Transverse colon (tissue), 4 donors: ENCODE data around the gene WDR5B.
A peak's percentile ranks its signal among the peaks of the same experiment; 100 is the strongest.
"Not testable (repeated sequence)": the region's sequence is repeated elsewhere in the genome, so short reads cannot be mapped to it uniquely, and the experiment has no call there.

ENCODE experiments used
- EP300 ChIP-seq: sonication (generic); formaldehyde crosslinking; IDR thresholded peaks from one replicate; pipeline ENCODE4 v1.6.1; 2017; ENCODE audit warnings: antibody characterized with exemption, low read depth
- POLR2A ChIP-seq: fragments of 450-650 bp; IDR thresholded peaks from one replicate; pipeline ENCODE4 v1.6.1; 2016; ENCODE audit warnings: antibody characterized with exemption, mild to moderate bottlenecking, moderate library complexity
- POLR2AphosphoS5 ChIP-seq, 3 donors: sonication (generic); formaldehyde crosslinking; IDR thresholded peaks; one replicate each; pipeline ENCODE4 v1.6.1; 2016; ENCODE audit warnings: antibody characterized with exemption in 3 of 3
- TF ChIP-seq, protein P1 (sequence below), 5 experiments: fragments of 200-600 bp in 3 of 5; fragments of 450-650 bp in 2 of 5; sonication (generic) in 3 of 5; IDR thresholded peaks; 1 replicate in 2 of 5; 2 replicates in 3 of 5; pipeline ENCODE4 v1.5.1; 2016 to 2017; ENCODE audit warnings: antibody characterized with exemption in 5 of 5, inconsistent platforms in 3 of 5, mild to moderate bottlenecking in 2 of 5, moderate library complexity in 1 of 5

- TF ChIP-seq POLR2AphosphoS5 (IDR thresholded peaks at IDR 0.05), result peak in 2 of 3 donors; percentile 51 to 83
- TF ChIP-seq, protein P1, sequence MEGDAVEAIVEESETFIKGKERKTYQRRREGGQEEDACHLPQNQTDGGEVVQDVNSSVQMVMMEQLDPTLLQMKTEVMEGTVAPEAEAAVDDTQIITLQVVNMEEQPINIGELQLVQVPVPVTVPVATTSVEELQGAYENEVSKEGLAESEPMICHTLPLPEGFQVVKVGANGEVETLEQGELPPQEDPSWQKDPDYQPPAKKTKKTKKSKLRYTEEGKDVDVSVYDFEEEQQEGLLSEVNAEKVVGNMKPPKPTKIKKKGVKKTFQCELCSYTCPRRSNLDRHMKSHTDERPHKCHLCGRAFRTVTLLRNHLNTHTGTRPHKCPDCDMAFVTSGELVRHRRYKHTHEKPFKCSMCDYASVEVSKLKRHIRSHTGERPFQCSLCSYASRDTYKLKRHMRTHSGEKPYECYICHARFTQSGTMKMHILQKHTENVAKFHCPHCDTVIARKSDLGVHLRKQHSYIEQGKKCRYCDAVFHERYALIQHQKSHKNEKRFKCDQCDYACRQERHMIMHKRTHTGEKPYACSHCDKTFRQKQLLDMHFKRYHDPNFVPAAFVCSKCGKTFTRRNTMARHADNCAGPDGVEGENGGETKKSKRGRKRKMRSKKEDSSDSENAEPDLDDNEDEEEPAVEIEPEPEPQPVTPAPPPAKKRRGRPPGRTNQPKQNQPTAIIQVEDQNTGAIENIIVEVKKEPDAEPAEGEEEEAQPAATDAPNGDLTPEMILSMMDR (IDR thresholded peaks at IDR 0.05), result not testable (repeated sequence)
- TF ChIP-seq POLR2A, result not testable (repeated sequence)
- peak; percentile 42 for TF ChIP-seq EP300
Measured at GRCh38 chr3:122365582-122366378, 50.1 kb downstream of the WDR5B start.
